GM12878 (cell line): ENCODE results near the gene GSE1.

Experiments
- ASH2L ChIP-seq: fragments of 300-600, 200-600 bp; sonication (generic); IDR thresholded peaks from 2 replicates; pipeline ENCODE4 v1.6.1; 2017; ENCODE audit warnings: low read depth, mild to moderate bottlenecking, borderline replicate concordance
- BHLHE40 ChIP-seq, 2 experiments: fragments of 450-650 bp in 1 of 2; IDR thresholded peaks; 2 replicates each; pipeline ENCODE4 v1.6.1; 2011 to 2017; ENCODE audit warnings: low read depth in 2 of 2, borderline replicate concordance in 1 of 2, improper control_type of control experiment in 1 of 2, low read length in 1 of 2, mild to moderate bottlenecking in 1 of 2
- CEBPB ChIP-seq, 2 experiments: fragments of 150-350 bp in 1 of 2; IDR thresholded peaks; 2 replicates each; pipeline ENCODE4 v1.6.1; 2012 to 2014; ENCODE audit warnings: low read depth in 2 of 2, low read length in 2 of 2, borderline replicate concordance in 1 of 2, inconsistent platforms in 1 of 2
- JUNB ChIP-seq: IDR thresholded peaks from 2 replicates; pipeline ENCODE4 v1.6.1; 2016; ENCODE audit warnings: antibody characterized with exemption, mild to moderate bottlenecking

GRCh38 chr16:85607796-85608514 is 5.2 kb upstream of the GSE1 start:
- TF ChIP-seq BHLHE40 (IDR thresholded peaks at IDR 0.05; ENCODE audit: borderline replicate concordance in 1 of 2, low read depth in 2 of 2, low read length in 1 of 2), result no peak
- TF ChIP-seq CEBPB (IDR thresholded peaks at IDR 0.05; ENCODE audit: borderline replicate concordance in 1 of 2, low read depth in 2 of 2, low read length in 2 of 2), result no peak
- TF ChIP-seq JUNB, result no peak
- TF ChIP-seq ASH2L, result no peak
